Sigmoid colon (tissue), 4 donors: ENCODE results near the gene CCDC192.

Experiments used
- EP300 ChIP-seq, 4 donors: sonication (generic); formaldehyde crosslinking; IDR thresholded peaks; one replicate each; pipeline ENCODE4 v1.6.1; 2017; ENCODE audit warnings: antibody characterized with exemption in 4 of 4
- POLR2A ChIP-seq, 2 donors: fragments of 450-650 bp; IDR thresholded peaks; one replicate each; pipeline ENCODE4 v1.6.1; 2016; ENCODE audit warnings: antibody characterized with exemption in 2 of 2, mild to moderate bottlenecking in 2 of 2, moderate library complexity in 2 of 2
- POLR2AphosphoS5 ChIP-seq, 4 donors: sonication (generic); formaldehyde crosslinking; IDR thresholded peaks; one replicate each; pipeline ENCODE4 v1.6.1; 2017; ENCODE audit warnings: antibody characterized with exemption in 4 of 4
- TF ChIP-seq, protein P1 (sequence below), 4 experiments: fragments of 450-650 bp in 3 of 4; fragments of 200-600 bp in 1 of 4; IDR thresholded peaks; one replicate each; pipeline ENCODE4 v1.5.1; 2016 to 2019; ENCODE audit warnings: antibody characterized with exemption in 4 of 4, mild to moderate bottlenecking in 3 of 4, moderate library complexity in 2 of 4

- TF ChIP-seq, protein P1, sequence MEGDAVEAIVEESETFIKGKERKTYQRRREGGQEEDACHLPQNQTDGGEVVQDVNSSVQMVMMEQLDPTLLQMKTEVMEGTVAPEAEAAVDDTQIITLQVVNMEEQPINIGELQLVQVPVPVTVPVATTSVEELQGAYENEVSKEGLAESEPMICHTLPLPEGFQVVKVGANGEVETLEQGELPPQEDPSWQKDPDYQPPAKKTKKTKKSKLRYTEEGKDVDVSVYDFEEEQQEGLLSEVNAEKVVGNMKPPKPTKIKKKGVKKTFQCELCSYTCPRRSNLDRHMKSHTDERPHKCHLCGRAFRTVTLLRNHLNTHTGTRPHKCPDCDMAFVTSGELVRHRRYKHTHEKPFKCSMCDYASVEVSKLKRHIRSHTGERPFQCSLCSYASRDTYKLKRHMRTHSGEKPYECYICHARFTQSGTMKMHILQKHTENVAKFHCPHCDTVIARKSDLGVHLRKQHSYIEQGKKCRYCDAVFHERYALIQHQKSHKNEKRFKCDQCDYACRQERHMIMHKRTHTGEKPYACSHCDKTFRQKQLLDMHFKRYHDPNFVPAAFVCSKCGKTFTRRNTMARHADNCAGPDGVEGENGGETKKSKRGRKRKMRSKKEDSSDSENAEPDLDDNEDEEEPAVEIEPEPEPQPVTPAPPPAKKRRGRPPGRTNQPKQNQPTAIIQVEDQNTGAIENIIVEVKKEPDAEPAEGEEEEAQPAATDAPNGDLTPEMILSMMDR (IDR thresholded peaks at IDR 0.05) = no peak
- no peak for TF ChIP-seq POLR2AphosphoS5 (IDR thresholded peaks at IDR 0.05)
- no peak for TF ChIP-seq POLR2A (IDR thresholded peaks at IDR 0.05)
- TF ChIP-seq EP300 (IDR thresholded peaks at IDR 0.05) = no peak
Observed at GRCh38 chr5:127695346-127695745, 7.8 kb upstream of the CCDC192 start.
